Stomach (tissue), 4 donors: ENCODE data around the gene DLG2.

Experiments used
- CTCF ChIP-seq, 7 experiments: fragments of 450-650 bp in 4 of 7; fragments of 200-600 bp in 3 of 7; sonication (generic) in 3 of 7; IDR thresholded peaks; one replicate each; pipeline ENCODE4 v1.5.1; 2016 to 2019; ENCODE audit warnings: antibody characterized with exemption in 7 of 7, control low read depth in 2 of 7, mild to moderate bottlenecking in 1 of 7
- EP300 ChIP-seq: sonication (generic); formaldehyde crosslinking; IDR thresholded peaks from one replicate; pipeline ENCODE4 v1.6.1; 2017; ENCODE audit warnings: antibody characterized with exemption
- POLR2A ChIP-seq, 4 donors: fragments of 450-650 bp; IDR thresholded peaks; one replicate each; pipeline ENCODE4 v1.6.1; 2016; ENCODE audit warnings: antibody characterized with exemption in 4 of 4, control low read depth in 2 of 4, mild to moderate bottlenecking in 1 of 4, moderate library complexity in 1 of 4
- POLR2AphosphoS5 ChIP-seq, 3 donors: sonication (generic); formaldehyde crosslinking; IDR thresholded peaks; one replicate each; pipeline ENCODE4 v1.6.1; 2016; ENCODE audit warnings: antibody characterized with exemption in 3 of 3

DNA sequence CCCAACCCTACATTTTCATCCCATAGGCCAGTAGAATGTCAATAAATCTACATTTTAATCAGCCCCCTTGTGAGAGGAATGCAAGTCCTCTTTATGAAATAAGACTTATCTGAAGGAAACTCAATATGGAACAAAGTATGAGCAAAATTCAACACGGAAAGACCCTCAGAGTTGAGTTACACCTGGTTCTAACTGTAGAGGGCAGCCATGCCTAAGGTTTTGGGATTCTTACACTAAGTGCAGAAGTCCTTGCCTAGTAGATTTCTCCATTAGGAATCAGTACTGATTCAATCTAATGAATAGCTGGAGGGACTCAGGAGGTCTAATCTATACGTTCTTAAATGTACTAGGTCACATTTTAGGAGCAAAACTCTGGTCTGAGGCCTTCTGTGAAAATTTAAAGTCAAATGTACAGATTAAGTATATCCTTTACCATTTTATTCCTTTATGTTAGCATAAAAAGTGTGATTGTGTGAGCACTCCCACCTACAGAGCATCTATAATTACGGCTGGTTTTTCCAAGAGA, 904.5 kb downstream of the DLG2 start:
- no peak for TF ChIP-seq POLR2A (IDR thresholded peaks at IDR 0.05)
- TF ChIP-seq CTCF (IDR thresholded peaks at IDR 0.05): no peak
- no peak for TF ChIP-seq EP300
- no peak for TF ChIP-seq POLR2AphosphoS5 (IDR thresholded peaks at IDR 0.05)
